ENCODE results near the gene RGL2.

- TF ChIP-seq, protein P1, sequence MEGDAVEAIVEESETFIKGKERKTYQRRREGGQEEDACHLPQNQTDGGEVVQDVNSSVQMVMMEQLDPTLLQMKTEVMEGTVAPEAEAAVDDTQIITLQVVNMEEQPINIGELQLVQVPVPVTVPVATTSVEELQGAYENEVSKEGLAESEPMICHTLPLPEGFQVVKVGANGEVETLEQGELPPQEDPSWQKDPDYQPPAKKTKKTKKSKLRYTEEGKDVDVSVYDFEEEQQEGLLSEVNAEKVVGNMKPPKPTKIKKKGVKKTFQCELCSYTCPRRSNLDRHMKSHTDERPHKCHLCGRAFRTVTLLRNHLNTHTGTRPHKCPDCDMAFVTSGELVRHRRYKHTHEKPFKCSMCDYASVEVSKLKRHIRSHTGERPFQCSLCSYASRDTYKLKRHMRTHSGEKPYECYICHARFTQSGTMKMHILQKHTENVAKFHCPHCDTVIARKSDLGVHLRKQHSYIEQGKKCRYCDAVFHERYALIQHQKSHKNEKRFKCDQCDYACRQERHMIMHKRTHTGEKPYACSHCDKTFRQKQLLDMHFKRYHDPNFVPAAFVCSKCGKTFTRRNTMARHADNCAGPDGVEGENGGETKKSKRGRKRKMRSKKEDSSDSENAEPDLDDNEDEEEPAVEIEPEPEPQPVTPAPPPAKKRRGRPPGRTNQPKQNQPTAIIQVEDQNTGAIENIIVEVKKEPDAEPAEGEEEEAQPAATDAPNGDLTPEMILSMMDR (IDR thresholded peaks at IDR 0.05), result no peak
- no peak for TF ChIP-seq POLR2A (IDR thresholded peaks at IDR 0.05)
Observed at GRCh38 chr6:33292996-33293682, 5.6 kb downstream of the RGL2 start.

All from uterus (tissue), 2 donors.